NCI-H187 treated with DMSO at 0.1 percent for 48 hours (cell line): Measurements from ENCODE around the gene KRTAP6-3.

Experiments
- DNase-seq: peaks from one replicate; lab custom pipeline; 2025; lab: John Stamatoyannopoulos, UW

The KRTAP6-3 gene

GRCh38 chr21:30625449-30626165 is 33.4 kb downstream of the KRTAP6-3 start:
- no peak for DNase-seq

- no peak for DNase-seq
These were observed 35.9 kb downstream of the KRTAP6-3 start for GRCh38 chr21:30628109-30628508.

GRCh38 chr21:30629200-30629599 is 37.0 kb downstream of the KRTAP6-3 start:
- no peak for DNase-seq

- DNase-seq: no peak
These were observed 42.7 kb downstream of the KRTAP6-3 start, which contains the start of gene KRTAP20-2 for GRCh38 chr21:30634906-30635305. Gene KRTAP20-2, plus strand, starts transcription at chr21:30635206. Its CDS starts 58 bp downstream, at chr21:30635264.

- DNase-seq: no peak
These were observed 46.4 kb downstream of the KRTAP6-3 start for GRCh38 chr21:30638686-30639085.

GRCh38 chr21:30642564-30642963 is 50.3 kb downstream of the KRTAP6-3 start, which contains the start of gene KRTAP20-3:
Gene KRTAP20-3, plus strand, starts transcription at chr21:30642864.
- DNase-seq: no peak
